ENCODE data around the gene PRKD2.

Gene PRKD2

DNA sequence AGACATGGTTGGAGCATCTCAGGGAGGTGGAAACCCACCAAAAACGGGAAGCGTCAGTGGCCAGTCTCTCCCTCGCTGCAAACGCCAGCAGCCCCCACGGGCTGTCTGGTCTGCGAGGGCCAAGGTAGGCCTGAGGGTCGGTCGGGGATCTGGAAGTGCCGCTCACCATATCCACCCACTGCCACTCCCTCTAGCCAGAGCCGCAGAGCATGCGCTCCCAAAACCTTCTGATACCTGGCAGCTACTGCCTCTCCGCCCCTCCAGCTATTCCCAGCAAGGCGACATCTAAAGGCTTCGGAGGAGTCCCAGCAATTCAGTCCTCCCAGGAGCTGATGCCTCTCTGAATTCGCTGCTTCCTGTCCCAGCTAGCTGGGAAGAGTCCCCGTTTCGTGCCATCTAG lies 24.5 kb upstream of the PRKD2 start:
- DNase-seq (ENCODE audit: low spot score) = no peak

DNA sequence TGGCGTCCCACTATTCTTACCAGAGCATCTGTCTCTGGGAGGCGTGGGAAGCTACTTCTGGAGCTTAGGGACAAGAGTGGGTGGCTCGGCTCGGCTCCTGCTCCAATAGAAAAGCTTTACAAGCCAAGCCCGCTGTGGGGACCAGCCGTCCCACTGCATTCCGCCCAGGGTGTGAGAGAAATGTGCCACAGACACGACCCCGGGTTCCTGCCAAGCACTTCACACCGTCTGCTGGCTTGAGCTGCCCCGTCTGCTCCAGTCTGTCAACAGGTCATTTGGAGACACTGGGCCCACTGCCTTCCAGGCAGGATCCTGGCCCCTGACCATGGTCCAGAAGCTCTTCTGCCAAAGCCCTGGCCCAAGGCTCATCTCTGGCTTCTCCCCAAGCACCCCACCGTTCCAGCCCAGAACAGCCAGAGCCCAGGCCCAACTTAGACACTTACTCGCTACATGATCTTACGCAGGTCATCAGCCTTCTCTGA lies 22.4 kb upstream of the PRKD2 start:
- DNase-seq (ENCODE audit: low spot score) = no peak

DNA sequence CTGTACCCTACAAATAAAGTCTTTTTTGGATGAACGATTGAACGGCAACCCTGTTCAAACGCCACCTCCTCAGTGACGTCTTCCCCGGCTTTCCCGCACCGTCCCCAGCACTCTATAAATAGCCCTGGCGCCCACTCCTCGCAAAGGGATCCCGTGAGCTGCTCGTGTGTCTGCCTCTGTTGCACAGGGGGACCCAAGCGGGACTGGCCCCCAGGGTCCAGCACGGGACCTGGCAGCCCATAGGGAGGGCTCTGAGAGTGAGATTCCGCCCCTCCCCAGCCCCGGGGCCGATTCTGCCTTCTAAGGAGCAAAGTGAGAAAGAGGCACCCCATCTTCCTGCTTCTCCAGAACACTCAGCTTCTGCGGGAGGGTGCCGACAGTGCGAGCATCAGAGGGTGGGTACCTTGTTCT lies 20.9 kb upstream of the PRKD2 start:
- no peak for DNase-seq (ENCODE audit: low spot score)

DNA sequence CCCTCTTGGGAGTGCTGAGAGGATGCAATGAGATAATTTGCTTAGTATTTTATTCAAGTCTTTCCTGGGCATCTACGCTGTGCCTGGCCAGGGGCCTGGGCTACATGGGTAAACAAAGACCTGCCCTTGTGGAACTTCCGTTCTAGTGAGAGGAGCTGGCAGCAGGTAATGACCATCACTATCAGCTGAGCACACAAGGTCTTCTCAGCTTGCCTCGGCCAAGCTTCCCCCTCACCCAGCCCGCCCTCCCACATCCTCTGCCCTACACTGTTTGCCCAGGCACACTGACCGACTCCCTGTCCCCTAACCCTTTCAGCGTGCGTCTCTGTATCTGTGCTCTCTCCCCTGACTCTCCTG lies 20.4 kb upstream of the PRKD2 start:
- DNase-seq (ENCODE audit: low spot score) = no peak

DNA sequence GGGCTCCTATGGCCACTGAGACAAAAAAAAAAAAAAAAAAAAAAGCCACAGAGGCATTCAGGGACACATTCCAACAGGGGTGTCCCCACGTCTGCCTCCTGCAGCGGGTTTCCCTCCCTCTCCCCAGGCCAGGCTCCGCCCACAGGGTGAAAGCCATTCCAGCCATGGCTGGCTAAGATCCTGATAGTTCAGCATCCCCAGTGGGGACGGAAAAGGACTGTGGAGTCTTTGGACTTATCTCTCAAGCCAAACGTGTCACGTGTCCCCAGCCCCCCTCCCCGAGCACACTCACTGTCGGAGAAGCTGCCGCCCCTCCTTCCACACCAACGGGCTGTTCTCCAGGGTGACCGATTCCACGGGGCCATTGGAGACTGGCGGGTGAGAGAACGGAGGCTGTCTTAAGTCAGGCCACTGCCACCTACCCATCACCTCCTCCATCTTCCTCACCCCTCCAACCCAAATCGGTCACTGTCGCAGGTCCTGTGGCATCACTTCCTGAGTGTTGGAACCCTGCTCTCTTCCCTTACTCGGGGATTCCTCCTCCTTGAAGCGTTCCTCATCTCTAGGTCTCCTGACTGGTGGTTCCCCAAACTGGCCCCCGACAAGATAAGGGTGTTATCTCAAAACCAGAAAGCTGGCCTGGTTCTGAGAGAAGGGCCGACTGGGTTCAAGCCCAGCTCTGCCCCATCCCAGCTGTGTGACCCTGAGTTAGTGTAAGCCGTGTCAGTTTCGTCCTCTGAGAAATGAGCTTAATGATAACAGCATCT lies 19.8 kb upstream of the PRKD2 start:
- no peak for DNase-seq (ENCODE audit: low spot score)

DNA sequence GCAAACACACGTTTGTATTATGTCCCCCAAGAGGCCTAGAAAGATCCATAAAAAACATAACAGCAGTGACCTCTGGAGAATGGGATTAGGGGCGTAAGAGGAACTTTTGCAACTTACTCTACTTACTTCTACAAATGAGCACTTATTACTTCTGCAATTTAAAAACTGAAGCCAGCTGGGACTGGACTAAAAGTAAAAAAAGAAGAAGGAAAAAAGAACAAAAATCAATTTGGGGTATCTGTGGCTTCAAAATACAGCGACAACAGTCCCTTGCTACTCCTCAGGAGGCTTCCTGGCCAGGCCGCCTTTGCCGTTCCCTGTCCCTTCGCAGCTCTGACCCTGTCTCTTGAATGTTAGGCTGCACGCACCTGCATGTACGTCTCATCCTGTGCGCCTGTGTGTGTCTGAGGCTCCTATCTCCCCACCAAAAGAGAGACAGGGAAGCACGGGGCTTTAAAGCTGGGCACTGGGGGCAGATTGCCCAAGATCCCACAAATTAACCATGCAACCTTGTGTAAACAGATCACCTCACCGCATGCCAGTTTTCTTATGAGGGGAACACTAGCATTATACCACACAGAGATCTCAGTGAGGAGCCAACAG lies 16.9 kb upstream of the PRKD2 start:
- DNase-seq (ENCODE audit: low spot score) = no peak

DNA sequence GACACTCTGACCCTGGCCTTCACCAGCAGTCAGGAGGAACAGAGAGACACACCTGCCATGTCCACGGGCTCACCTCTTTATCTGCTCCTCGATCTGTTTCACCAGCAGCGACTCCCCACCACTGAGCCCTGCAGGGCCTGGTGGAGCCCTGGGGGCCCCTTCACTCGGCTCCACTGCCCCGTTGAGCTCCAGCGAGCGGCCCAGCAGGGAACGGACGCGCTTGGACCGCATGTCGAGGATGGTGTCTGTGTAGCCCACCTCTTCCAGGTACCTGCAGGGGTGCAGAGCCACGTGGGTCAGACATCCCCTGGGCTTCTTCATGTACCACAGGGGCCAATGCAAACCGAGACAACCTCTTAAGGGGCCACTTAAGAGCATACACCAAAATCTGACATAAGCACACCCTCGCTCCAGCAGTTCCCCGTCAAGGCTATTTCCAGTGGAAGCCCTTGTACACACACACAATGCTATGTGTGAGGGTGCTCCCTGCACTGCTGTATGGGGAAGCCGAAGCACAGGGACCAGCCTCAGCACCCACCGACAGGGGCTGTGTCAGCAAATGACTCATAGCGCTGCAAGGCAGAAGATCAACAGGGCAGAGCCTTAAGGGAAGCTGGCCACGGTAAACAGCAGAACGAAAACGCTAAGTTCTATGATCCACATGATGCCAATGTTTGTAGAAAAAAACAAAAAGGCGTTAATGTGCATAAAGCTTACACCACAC lies 16.2 kb upstream of the PRKD2 start:
- no peak for DNase-seq (ENCODE audit: low spot score)

DNA sequence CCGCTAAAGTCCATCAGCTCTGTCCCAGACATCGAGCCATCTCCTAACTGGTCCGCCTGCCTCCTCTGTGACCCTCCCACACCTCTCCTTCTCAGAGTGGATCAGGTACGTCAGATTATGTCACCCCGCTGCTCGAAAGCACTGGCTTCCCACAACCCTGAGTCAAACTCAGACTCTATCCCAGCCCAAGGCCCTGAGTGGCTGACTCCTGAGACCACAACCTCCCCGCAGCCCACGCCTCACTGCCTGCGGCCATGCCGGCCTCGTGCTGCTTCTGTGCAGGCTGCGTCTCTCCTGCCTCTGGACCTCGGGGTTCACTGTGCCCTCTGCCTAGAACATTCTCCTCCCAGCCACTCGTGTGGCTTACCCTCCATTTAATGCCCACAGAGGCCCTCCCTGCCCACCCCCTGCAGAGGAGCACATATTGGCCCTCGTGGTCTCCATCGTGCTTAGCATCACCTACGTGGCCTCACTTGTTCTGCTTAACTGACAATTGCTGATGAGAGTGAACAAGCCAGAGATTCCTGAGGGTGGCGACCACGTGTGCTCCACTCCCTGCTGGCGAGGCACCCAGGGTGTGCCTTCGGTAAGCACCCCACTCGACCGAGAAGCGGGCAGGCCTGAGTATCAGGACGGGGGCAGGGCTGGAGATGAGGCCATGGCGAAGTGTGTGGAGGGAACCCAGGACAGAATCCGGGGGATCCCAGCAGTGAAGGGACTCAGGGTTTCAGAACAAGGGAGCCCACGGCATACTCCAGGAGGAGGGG lies 15.4 kb upstream of the PRKD2 start:
- no peak for DNase-seq (ENCODE audit: low spot score)

DNA sequence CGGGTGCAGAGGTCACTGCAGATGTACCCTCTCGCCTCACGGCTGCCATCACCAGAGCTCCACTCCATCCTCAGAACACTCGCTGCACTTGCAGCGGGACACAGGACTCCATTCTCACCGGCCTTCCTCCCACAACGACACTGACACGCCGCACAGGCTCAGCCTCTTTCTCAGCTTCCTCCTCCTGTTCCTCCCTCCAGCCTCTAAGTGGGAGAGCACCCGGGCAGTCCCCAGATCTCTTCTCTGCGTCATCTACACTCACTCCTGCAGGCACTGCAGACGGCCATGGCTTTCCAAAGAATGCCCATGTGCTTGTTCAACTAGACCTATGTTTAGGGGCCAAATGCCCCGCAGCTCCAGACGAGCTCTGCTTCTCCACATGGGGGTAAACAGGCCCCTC lies 14.7 kb upstream of the PRKD2 start:
- no peak for DNase-seq (ENCODE audit: low spot score)

DNA sequence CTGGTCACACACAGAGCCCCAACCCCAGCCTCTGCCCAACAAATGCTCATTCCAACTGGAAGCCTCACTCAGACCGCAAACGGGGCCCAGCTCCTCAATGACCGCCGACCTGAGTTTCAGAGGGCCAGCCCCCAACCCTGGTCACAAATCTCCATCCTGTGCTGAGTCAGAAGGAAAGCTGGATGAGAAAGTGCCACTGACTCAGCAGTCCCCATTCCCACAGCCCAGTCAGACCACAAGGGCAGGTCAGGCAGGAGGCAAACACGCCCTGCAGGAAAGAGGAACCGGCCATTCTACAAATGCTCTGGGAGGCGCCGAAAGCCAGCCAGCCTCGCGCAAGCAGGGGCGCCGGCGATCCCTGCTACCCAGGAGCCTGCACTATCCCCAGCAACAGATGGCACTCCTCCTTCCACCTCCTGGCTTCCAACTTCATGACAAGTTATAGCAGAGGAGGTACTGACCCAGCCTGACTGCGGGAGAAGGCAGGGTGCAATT lies 14.1 kb upstream of the PRKD2 start:
- DNase-seq (ENCODE audit: low spot score) = no peak

DNA sequence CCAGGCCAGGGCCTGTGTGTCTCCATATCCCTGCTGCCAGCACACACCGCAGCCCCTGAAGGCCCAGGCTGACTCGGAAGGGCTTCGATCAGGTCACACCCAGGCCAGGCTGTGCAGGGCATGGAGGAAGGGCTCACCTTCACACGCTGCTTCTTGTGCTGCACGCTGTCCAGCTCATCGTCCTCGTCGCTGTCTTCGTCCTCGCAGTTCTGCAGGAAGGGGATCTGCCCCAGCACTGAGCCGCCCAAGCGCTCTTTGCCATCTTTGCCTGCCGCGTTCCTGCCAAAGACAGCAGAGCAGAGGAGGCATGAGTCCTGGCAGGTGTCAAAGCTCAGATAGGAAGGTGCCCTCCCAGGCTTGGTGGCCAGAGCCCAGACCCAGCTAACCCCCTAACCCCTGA lies 13.7 kb upstream of the PRKD2 start:
- no peak for DNase-seq (ENCODE audit: low spot score)

DNA sequence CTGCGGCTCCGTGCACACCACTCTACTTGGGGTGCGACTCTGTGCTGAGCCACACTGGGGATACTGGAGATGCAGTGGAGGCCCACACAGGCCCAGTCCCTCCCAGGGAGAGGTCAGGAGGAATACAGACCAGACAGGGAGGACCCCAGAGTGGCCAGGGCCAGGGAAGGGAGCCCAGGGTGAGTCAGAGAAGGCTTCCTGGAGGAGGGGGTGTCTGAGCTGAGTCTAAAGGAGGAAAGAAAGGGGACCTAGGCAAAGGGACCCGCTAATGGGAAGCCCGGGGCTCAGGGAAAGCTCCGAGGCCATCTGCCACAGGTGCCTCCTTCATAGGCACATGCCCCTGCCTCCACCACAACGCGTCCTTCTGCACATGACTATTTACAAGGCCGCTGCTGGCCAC lies 13.3 kb upstream of the PRKD2 start:
- no peak for DNase-seq (ENCODE audit: low spot score)

DNA sequence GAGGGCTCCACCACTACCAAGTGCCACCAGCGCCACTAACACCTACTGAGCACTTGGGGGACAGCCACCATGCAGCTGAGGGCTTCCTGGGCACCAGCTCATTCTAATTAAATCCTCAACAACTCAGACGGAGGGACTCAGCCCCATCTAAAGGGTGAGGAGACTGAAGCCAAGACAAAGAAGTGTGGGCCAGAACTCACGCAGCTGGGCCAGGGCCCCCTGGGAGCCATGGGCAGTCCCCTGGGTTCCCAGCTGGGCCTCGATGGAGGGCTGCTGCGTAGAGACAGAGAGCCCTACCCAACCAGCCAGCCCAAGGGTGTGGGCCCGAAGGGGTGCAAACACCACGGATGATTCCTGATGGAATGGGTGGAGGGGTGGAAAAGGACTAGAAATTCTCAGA lies 12.8 kb upstream of the PRKD2 start:
- no peak for DNase-seq (ENCODE audit: low spot score)

DNA sequence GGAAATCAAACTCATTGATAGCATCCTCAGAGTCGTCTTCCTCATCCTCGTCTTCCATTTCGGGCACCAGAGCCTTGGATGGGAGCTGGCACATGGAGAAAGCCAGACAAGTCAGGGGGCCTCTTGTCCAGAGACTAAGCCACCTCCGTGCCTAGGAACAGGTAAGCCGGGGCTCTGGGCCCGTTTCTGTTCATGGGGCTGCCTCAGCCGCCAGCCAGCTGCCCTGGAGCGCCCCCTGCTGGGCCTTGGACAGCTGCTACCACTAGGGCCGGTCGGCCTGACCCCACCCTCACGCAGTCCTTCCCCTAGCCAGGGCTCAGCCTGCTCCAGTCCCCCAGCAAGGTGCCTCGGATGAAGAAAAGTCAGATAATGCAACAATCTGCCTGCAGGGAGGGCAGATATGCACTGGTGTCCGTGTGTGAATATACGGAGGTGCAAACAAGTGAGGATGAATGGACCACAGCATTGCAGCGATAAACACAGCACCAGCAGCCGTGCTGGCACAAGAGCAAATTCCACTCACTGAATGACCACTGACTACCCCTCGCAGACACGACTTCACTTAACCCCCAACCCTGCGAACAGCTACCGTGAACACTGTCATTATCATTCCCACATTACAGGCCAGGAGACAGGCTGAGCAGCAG lies 11.9 kb upstream of the PRKD2 start:
- peak; percentile 82 for DNase-seq (ENCODE audit: low spot score)

DNA sequence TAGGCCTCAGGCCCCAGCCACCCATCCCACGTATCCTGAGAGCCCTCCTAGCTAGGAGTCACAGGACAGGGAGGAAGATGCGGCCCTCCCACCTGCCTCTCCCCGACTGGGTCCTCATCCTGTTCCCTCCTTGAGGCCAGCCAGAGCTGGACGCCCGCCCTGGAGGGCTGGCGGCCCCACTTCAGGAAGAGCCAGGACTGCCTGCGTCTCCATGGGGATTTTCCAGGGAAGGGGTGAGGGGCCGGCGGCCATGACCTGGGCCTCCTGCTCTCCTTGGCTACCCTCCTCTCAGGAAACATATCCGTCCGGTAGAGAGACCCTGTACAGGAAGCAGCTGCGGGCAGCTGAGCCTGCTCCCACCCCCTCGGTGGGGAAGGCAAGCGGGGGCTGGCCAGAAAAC lies 11.3 kb upstream of the PRKD2 start:
- no peak for DNase-seq (ENCODE audit: low spot score)

DNA sequence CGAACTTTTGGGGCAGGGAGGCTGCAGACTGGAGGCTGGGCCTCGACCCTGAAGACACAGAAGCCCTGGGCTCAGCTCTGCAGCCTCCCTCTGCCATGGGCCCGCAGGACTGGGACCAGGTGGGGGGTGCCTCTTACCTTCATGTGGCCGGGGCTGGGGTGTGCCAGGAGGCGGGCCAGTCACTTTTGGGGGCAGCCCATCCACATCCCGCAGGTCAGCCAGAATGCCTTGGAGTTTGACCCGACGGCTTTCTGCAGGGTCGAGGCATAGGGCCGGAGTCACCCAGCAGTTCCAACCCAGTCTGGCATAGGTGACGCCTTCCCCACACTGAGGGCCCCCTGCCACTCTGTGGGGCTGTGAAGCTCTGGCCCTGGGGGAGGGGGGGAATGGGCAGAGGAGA lies 10.8 kb upstream of the PRKD2 start:
- no peak for DNase-seq (ENCODE audit: low spot score)

DNA sequence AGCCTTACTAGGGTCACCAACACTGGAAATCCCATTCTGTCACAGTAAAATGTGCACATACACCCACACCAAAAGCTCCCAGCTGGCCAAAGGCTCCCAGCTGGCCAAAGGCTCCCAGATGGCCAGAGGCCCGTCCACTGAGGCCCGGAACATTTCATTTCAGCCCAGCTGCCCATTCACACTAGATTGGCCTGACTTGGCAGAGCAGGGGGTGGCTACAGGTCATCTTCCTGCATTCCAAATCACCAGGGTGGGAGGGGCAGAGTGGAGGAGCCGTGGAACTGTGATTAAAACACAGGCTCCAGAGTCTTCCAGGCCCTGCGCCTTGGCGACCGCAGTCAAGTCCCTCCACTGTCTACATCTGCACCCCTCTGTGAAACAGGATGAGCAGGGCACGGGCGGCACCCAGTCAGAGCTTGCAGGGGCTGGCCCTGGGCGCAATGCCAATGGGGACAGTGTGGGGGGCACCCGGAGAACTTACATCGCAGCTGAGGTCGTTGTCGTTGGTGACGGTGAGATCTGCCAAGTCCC lies 10.1 kb upstream of the PRKD2 start:
- no peak for DNase-seq (ENCODE audit: low spot score)

DNA sequence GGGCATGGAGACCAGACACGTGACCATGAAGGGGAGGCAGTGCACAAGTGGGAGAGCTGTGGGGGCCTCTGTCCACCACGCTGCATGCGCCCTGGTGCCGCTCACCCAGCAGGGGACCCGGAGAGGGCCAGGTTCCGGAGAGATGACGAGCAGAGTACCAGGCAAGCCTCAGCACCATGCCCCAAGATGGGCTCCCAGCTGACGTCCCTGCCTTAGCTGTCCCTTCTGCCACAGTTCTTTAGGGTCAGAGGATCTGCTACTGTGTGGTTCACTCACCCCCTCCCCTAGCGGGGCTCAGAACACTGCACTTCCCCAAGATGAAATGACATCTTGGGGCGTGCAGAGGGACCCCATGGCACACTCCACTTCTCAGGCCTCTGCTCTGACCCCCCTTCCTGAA lies 9.6 kb upstream of the PRKD2 start:
- no peak for DNase-seq (ENCODE audit: low spot score)

DNA sequence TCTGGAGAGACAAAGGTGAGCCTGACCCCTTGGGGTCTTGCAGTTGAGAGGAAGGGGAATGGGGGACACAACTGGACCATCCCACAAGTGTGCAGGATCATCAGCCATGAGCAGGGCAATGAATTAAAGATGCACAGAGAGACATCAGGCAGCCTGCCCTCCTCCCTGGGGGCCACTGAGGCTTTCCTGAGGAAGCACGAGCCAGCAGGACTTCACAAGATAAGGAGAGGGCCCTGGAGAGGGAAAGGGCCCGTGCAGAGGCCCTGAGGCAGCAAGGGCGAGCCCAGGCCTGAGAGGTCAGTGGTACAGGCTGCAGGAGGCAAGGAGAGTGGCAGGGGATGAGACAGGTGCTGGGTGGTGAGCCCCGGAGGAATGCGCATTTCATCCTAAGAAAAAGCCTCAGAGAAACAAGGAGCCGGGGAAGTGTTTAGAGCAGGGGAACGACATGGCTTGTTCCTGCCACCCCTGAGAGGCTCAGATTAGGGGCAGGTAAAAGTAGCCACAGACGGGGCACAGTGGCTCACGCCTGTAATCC lies 9.0 kb upstream of the PRKD2 start:
- DNase-seq (ENCODE audit: low spot score) = no peak

DNA sequence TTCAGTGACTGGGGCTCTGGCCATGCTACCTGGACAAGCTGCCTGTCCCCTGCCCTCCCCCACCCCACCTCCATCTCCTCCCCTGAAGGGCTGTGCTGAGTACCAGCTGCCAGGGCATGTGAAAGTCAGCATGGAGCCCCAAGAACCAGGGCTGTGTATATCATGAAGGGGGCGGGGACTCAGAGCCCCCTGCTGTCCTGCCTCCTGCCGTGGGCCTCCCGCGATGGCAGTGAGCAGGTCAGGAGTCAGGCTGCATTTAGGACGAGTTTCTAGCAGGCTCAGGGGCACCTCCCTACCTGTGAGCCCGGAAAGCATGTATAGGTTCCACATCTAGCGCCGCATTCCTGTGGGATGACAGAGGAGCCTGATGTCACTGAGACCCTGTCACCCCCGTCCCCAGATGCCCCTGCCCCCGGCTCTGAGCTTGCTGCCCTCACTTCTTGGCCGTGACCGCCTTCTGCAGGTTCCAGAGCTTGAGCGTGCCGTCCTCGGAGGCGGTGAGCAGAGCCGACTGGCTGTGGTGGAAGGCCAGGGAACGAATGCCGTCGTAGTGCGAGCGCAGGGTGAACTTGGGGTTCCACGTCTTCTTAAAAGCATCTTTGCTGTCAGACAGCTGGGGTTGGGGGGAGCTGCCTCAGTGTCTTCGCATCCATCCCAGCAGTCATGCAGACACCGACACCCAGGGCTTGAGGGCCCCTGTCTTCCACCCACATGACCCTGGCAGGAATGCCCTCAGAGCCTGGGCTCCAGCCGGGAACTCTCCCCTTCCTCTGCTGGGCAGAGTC lies 8.3 kb upstream of the PRKD2 start:
- DNase-seq (ENCODE audit: low spot score) = no peak

DNA sequence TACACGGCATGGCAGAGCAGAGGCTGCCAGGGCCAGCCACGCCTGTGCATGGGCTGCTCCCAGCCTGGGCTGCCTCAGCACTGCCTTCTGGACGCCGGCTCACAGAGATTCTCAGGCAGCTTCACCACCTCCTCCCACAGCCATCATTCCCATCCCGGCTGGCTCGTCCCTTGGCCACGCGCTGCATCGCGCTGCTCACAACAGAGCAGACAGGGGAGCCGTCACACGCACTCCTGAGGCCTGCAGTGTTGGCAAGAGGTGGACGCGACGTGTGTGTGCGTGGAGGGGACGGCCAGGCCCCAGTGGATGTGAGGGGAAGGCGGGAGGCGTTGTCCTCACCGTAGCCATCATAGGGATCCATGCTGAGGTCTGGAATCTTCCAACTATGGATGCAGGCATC lies 7.6 kb upstream of the PRKD2 start:
- no peak for DNase-seq (ENCODE audit: low spot score)
